8988T (cell line): ENCODE data around the gene MSI2.

Experiments used
- DNase-seq: peaks from one replicate; pipeline ENCODE4 v3.0.0; 2011

Gene MSI2

GRCh38 chr17:57567251-57567650 is 310.9 kb downstream of the MSI2 start:
- no peak for DNase-seq

- DNase-seq: no peak
These were observed 312.0 kb downstream of the MSI2 start for GRCh38 chr17:57568340-57568739.

GRCh38 chr17:57569021-57569420 is 312.7 kb downstream of the MSI2 start:
- DNase-seq: no peak

- DNase-seq: no peak
These were observed 313.5 kb downstream of the MSI2 start for GRCh38 chr17:57569853-57570252.

- no peak for DNase-seq
These were observed 314.5 kb downstream of the MSI2 start for GRCh38 chr17:57570724-57571344.

GRCh38 chr17:57572062-57572461 is 315.7 kb downstream of the MSI2 start:
- no peak for DNase-seq

- no peak for DNase-seq
These were observed 316.3 kb downstream of the MSI2 start for GRCh38 chr17:57572600-57572999.

GRCh38 chr17:57574040-57574513 is 317.8 kb downstream of the MSI2 start:
- no peak for DNase-seq

- DNase-seq: no peak
These were observed 320.4 kb downstream of the MSI2 start for GRCh38 chr17:57576744-57577143.

GRCh38 chr17:57577751-57578607 is 321.7 kb downstream of the MSI2 start:
- DNase-seq: no peak

- DNase-seq: no peak
These were observed 322.4 kb downstream of the MSI2 start for GRCh38 chr17:57578608-57579225.

- DNase-seq: no peak
These were observed 322.9 kb downstream of the MSI2 start for GRCh38 chr17:57579245-57579644.

- no peak for DNase-seq
These were observed 323.9 kb downstream of the MSI2 start for GRCh38 chr17:57580055-57580739.

- no peak for DNase-seq
These were observed 326.8 kb downstream of the MSI2 start for GRCh38 chr17:57582881-57583756.

GRCh38 chr17:57584050-57584551 is 327.8 kb downstream of the MSI2 start:
- no peak for DNase-seq

- no peak for DNase-seq
These were observed 329.2 kb downstream of the MSI2 start for GRCh38 chr17:57585341-57586195.

GRCh38 chr17:57586196-57586740 is 329.9 kb downstream of the MSI2 start:
- no peak for DNase-seq

- no peak for DNase-seq
These were observed 330.4 kb downstream of the MSI2 start for GRCh38 chr17:57586742-57587141.

GRCh38 chr17:57587193-57587969 is 331.1 kb downstream of the MSI2 start:
- no peak for DNase-seq

- no peak for DNase-seq
These were observed 331.8 kb downstream of the MSI2 start for GRCh38 chr17:57588086-57588485.
